CD4-positive, alpha-beta memory T cell (primary cell): ENCODE data around the gene CFAP74. TPM values are rescaled to one million over a fixed set of nuclear protein-coding genes. Genes with fewer than 3 reads are reported as not detected.
A peak's percentile ranks its signal among the peaks of the same experiment; 100 is the strongest.

Experiments
- CTCF ChIA-PET: fragments of 350-600 bp; sonication (Branson Sonifier 250); formaldehyde crosslinking; loops from one replicate; lab custom pipeline; 2021; ENCODE audit warnings: inconsistent platforms; ENCODE audit not compliant: partially characterized antibody; lab: Charles Lee
- POLR2A ChIA-PET: fragments of 350-600 bp; sonication (Branson Sonifier 250); formaldehyde crosslinking; loops from one replicate; lab custom pipeline; 2021; ENCODE audit not compliant: partially characterized antibody; lab: Charles Lee
- DNase-seq, 5 donors: peaks; one replicate each; pipeline versions ENCODE4 v3.0.0 to v3.0.0-alpha.2; 2020 to 2022; ENCODE audit warnings: mixed read lengths in 1 of 5
- H3K27ac ChIP-seq: one replicate; pipeline ENCODE4 v1.7.0; 2013; ENCODE audit warnings: low read depth, low read length
- H3K27me3 ChIP-seq: 2 replicates; pipeline ENCODE4 v1.7.0; 2013; ENCODE audit warnings: mild to moderate bottlenecking, low read length, moderate library complexity; ENCODE audit not compliant: insufficient read depth
- H3K36me3 ChIP-seq: 2 replicates; pipeline ENCODE4 v1.7.0; 2013; ENCODE audit warnings: mild to moderate bottlenecking, low read length, moderate library complexity; ENCODE audit not compliant: insufficient read depth
- H3K4me1 ChIP-seq: 2 replicates; pipeline ENCODE4 v1.7.0; 2013; ENCODE audit warnings: mild to moderate bottlenecking, low read length, moderate library complexity; ENCODE audit not compliant: insufficient read depth
- H3K4me3 ChIP-seq, 2 donors: one replicate each; pipeline ENCODE4 v1.7.0; 2013; ENCODE audit warnings: low read length in 2 of 2, mild to moderate bottlenecking in 1 of 2
- H3K9me3 ChIP-seq, 2 donors: one replicate each; pipeline ENCODE4 v1.7.0; 2013; ENCODE audit warnings: low read length in 2 of 2, control low read depth in 1 of 2; ENCODE audit not compliant: control insufficient read depth in 1 of 2
- H3K27ac Mint-ChIP-seq, 7 donors: one replicate each; pipeline ENCODE4 v1.8.0; 2020 to 2021; ENCODE audit warnings: mixed read lengths in 7 of 7, mild to moderate bottlenecking in 6 of 7, inconsistent platforms in 3 of 7, moderate library complexity in 3 of 7
- H3K27me3 Mint-ChIP-seq, 2 donors: one replicate each; pipeline ENCODE4 v1.8.0; 2020 to 2021; ENCODE audit warnings: mixed read lengths in 2 of 2
- H3K36me3 Mint-ChIP-seq, 2 donors: one replicate each; pipeline ENCODE4 v1.8.0; 2020 to 2021; ENCODE audit warnings: mixed read lengths in 2 of 2, inconsistent platforms in 1 of 2, mild to moderate bottlenecking in 1 of 2
- H3K4me1 Mint-ChIP-seq, 4 donors: one replicate each; pipeline ENCODE4 v1.8.0; 2020 to 2021; ENCODE audit warnings: mixed read lengths in 4 of 4, mild to moderate bottlenecking in 1 of 4
- H3K4me3 Mint-ChIP-seq, 8 donors: one replicate each; pipeline ENCODE4 v1.8.0; 2020 to 2021; ENCODE audit warnings: mixed read lengths in 8 of 8, mild to moderate bottlenecking in 7 of 8, moderate library complexity in 6 of 8, inconsistent platforms in 3 of 8
- H3K9me3 Mint-ChIP-seq, 8 donors: one replicate each; pipeline ENCODE4 v1.8.0; 2020 to 2021; ENCODE audit warnings: mixed read lengths in 8 of 8, mild to moderate bottlenecking in 5 of 8, inconsistent platforms in 3 of 8, moderate library complexity in 1 of 8
- intact Hi-C: fragments of 100-400 bp; cut with micrococcal nuclease; formaldehyde crosslinking; loops from one replicate; pipeline ENCODE4 v1.15.1; 2023
- polyA plus RNA-seq, 2 donors: library from polyadenylated mRNA; unstranded; fragments of 300-500 nt; fragmentation: Illumina TruSeq; gene quantifications; one replicate each; pipeline ENCODE4 v1.2.3, GENCODE V29; 2021
- total RNA-seq, 2 experiments: library from RNA; stranded (reverse); gene quantifications; one replicate each; pipeline ENCODE4 v1.2.3, GENCODE V29; 2021

Gene CFAP74
- total and polyA plus RNA-seq, 4 experiments from 2014 or later, result not detected

DNA sequence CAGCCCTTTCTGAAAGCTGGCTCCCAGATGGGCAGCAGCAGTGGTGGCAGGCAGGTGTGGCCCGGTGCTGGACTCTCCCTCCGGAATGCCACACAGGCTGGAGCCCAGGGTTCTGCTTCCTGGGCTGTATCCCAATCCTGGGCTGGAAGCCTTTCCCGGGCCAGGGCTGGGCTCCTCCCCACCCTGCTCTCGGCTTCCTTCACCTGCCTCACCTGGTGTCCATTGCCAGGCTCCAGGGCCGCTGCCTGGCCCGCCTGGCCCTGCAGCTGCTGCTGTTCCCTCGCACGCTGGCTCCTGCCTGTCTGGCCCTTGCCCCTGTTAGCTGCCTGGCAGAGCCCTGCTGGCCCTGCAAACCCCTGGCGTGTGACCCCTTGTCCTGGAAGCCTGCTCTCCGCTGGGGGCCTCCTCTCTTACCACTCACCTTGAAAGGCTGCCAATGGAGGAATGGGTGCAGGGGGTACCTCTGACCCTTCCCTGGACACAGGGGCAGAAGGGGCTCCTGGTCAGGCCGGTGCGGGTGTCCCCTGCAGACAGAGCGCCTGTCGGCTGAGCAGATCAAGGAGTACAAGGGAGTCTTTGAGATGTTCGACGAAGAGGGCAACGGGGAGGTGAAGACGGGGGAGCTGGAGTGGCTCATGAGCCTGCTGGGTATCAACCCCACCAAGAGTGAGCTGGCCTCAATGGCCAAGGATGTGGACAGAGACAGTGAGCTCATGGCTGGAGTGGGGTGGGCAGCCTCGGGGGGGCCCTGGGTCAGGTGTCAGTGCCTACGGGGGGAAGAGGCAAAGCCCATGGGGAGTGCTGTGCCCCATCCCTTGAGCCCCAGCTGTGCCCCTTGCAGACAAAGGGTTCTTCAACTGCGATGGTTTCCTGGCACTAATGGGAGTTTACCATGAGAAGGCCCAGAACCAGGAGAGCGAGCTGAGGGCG, 87.4 kb downstream of the CFAP74 start:
- H3K27me3 ChIP-seq, result no peaks in the 10 kb centered on the region
- POLR2A ChIA-PET, result no interaction called here
- H3K4me1 ChIP-seq, result peaks cover 17% of the 10 kb centered on the region
- H3K36me3 ChIP-seq, result no peaks in the 10 kb centered on the region
- no peaks in the 10 kb centered on the region for H3K9me3 ChIP-seq
- Mint-ChIP-seq H3K36me3 (no peaks in the 10 kb centered on the region), H3K9me3 (no peaks in the 10 kb centered on the region), H3K4me3 (peak overlapping the region in 3 of 8 donors; percentile 20 to 57 (median 41)), H3K27ac (peak overlapping the region in 1 of 7 donors; percentile 30), H3K4me1 (peaks cover 1 to 15% (median 6%) of the 10 kb centered on the region in 4 donors), H3K27me3 (peaks cover 0 to 2% of the 10 kb centered on the region in 2 donors)
- H3K27ac ChIP-seq, result no peak overlapping the region
- CTCF ChIA-PET, result no interaction called here
- no peak overlapping the region for H3K4me3 ChIP-seq
- intact Hi-C loops, result no loop called here
- no peak for DNase-seq

DNA sequence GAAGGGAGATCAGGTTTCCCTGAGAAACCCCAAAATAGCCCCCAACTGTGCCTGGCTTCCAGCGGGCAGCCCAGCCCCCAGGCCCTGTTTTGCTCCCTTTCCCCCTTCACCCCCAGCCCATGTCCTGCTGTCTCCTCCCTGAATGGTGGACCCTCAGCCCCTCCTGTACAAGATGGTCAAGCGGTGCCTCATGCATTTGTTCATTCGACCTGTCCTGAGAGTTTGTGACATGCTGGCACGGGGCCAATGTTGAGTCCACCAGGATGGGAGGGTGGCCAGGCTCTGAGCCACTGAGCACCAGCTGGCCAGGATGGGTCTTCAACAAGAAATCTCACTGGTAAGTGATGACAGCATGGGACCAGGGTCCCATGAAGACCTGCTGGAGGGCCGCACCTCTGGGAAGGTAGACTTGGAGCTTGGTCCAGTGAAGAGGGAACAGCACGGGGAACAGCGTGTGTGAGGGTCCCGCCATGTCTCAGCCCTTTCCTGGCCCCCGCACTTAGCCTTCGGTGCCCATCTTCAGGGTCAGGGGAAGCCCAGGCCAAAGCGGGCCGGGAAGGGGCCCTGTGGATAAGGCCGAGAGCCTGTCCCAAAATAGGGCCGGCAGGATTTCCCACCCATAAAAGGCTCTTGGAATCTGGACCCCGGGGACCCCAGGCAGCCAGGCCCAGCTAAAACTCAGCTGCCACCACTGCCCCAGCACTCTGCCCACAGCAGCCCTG, 88.5 kb downstream of the CFAP74 start, which contains the start of gene CALML6:
TSS of gene CALML6 (plus strand) at position 290 of the 722 bp plus-strand sequence. CDS start at position 311, 21 bp downstream.
- ChIA-PET CTCF (no interaction called here), POLR2A (no interaction called here)
- Mint-ChIP-seq H3K9me3 (no peaks in the 10 kb centered on the region), H3K36me3 (no peaks in the 10 kb centered on the region), H3K4me3 (peak within 1 kb of the TSS in 1 of 8 donors; percentile 41), H3K27ac (peak within 1 kb of the TSS in 1 of 7 donors; percentile 30), H3K27me3 (peaks cover 0 to 2% of the 10 kb centered on the region in 2 donors), H3K4me1 (peaks cover 3 to 19% (median 9%) of the 10 kb centered on the region in 4 donors)
- Histone ChIP-seq H3K9me3 (no peaks in the 10 kb centered on the region), H3K4me3 (no peak within 1 kb of the TSS), H3K4me1 (peaks cover 17% of the 10 kb centered on the region), H3K36me3 (no peaks in the 10 kb centered on the region), H3K27me3 (no peaks in the 10 kb centered on the region), H3K27ac (no peak within 1 kb of the TSS)
- no peak for DNase-seq
- intact Hi-C loops, result no loop called here

GRCh38 chr1:1914101-1914970, 89.2 kb downstream of the CFAP74 start:
- peaks cover 3 to 20% (median 11%) of the 10 kb centered on the region in 4 donors for H3K4me1 Mint-ChIP-seq
- H3K4me3 Mint-ChIP-seq, result no peak overlapping the region
- CTCF ChIA-PET, result no interaction called here
- DNase-seq, result no peak
- H3K27me3 ChIP-seq, result no peaks in the 10 kb centered on the region
- no peaks in the 10 kb centered on the region for H3K36me3 Mint-ChIP-seq
- no peak overlapping the region for H3K4me3 ChIP-seq
- H3K27me3 Mint-ChIP-seq, result peaks cover 0 to 2% of the 10 kb centered on the region in 2 donors
- H3K36me3 ChIP-seq, result no peaks in the 10 kb centered on the region
- peaks cover 18% of the 10 kb centered on the region for H3K4me1 ChIP-seq
- POLR2A ChIA-PET, result no interaction called here
- H3K9me3 Mint-ChIP-seq, result no peaks in the 10 kb centered on the region
- intact Hi-C loops, result no loop called here
- no peaks in the 10 kb centered on the region for H3K9me3 ChIP-seq
- H3K27ac Mint-ChIP-seq, result no peak overlapping the region
- H3K27ac ChIP-seq, result no peak overlapping the region

- Mint-ChIP-seq H3K4me3 (peak overlapping the region in 2 of 8 donors; percentile 32 to 49), H3K27ac (peak overlapping the region in 2 of 7 donors; percentile 46 to 70), H3K36me3 (no peaks in the 10 kb centered on the region), H3K27me3 (peaks cover 0 to 2% of the 10 kb centered on the region in 2 donors), H3K9me3 (no peaks in the 10 kb centered on the region), H3K4me1 (peaks cover 3 to 10% (median 6%) of the 10 kb centered on the region in 4 donors)
- Histone ChIP-seq H3K9me3 (no peaks in the 10 kb centered on the region), H3K27ac (no peak overlapping the region), H3K4me1 (peaks cover 16% of the 10 kb centered on the region), H3K4me3 (no peak overlapping the region), H3K36me3 (no peaks in the 10 kb centered on the region), H3K27me3 (no peaks in the 10 kb centered on the region)
- DNase-seq, result peak in 1 of 5 donors; percentile 33
- CTCF ChIA-PET, result no interaction called here
- intact Hi-C loops, result no loop called here
- POLR2A ChIA-PET, result interaction anchor here (1.2 kb wide), 1 partner anchor 129 kb away, joined by 5 read pairs; no protein-coding TSS in a partner anchor
These were observed 92.1 kb downstream of the CFAP74 start for GRCh38 chr1:1911350-1912041.

DNA sequence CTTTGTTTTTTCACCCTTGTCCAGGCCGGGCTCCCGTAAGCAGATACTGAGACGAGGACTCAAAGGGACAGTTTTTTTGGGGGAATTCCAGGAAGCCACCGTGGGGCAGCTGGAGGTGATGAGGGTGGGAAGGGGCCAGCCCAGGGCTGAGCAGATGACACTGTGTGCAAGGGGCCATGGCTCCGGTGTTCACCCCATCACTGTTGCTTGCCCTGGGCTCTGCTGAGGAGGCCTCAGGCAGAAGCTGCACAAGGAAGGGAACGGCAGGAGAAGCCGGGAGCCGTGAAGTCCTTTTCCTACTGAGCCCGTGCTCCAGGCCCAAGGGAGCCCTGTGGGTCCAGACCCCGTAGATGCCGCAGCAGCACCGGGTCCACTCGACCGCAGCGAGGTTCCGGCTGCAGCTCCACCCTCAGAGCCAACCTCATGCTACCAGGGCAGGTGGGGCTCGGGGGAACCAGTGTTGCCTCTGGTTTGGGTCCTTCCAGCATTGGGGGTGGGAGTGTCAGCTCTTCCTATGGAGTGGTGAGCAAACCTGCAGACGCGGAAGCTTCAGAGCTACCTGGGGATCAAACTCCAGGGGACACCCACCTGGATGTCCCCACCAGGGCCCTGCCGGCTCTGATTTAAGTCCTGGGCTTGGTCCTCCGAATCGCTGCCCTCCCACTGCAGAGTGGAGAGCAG, 92.8 kb downstream of the CFAP74 start:
- POLR2A ChIA-PET, result interaction anchor here (1.2 to 1.6 kb wide), 2 partner anchors 128 to 164 kb away, joined by 4 to 5 read pairs; no protein-coding TSS in a partner anchor
- Mint-ChIP-seq H3K4me3 (peak overlapping the region in 2 of 8 donors; percentile 87 to 89), H3K27me3 (peaks cover 0 to 2% of the 10 kb centered on the region in 2 donors), H3K4me1 (peaks cover 7 to 16% (median 11%) of the 10 kb centered on the region in 4 donors), H3K36me3 (no peaks in the 10 kb centered on the region), H3K9me3 (no peaks in the 10 kb centered on the region), H3K27ac (peak overlapping the region in 3 of 7 donors; percentile 82 to 92 (median 91))
- intact Hi-C loops, result no loop called here
- no peak overlapping the region for H3K27ac ChIP-seq
- no peaks in the 10 kb centered on the region for H3K36me3 ChIP-seq
- H3K4me1 ChIP-seq, result peaks cover 21% of the 10 kb centered on the region
- H3K27me3 ChIP-seq, result no peaks in the 10 kb centered on the region
- H3K9me3 ChIP-seq, result no peaks in the 10 kb centered on the region
- H3K4me3 ChIP-seq, result no peak overlapping the region
- CTCF ChIA-PET, result interaction anchor here (1.0 kb wide), 1 partner anchor 131 kb away, joined by 3 read pairs; no protein-coding TSS in a partner anchor
- peak in 1 of 5 donors; percentile 37 for DNase-seq
